Stimulated activated effector memory CD8-positive, alpha-beta T cell treated with anti-CD3 and anti-CD28 coated beads, Interleukin-12 subunit alpha, Interleukin-12 subunit beta, amount 100 ng/mL, for 72 hours (primary cell): ENCODE data around the gene CXorf65.
A peak's percentile ranks its signal among the peaks of the same experiment; 100 is the strongest.

Experiments used
- ATAC-seq: fragments of 150-1000 bp; cut with Tn5 transposase; 2 replicates; pipeline ENCODE4 v1.10.0; 2021
- DNase-seq, 2 donors: peaks; one replicate each; pipeline ENCODE4 v3.0.0; 2021 to 2022; ENCODE audit warnings: low spot score in 2 of 2
- H3K27ac Mint-ChIP-seq: one replicate; pipeline ENCODE4 v1.8.0; 2022; ENCODE audit warnings: mild to moderate bottlenecking, mixed read lengths
- H3K36me3 Mint-ChIP-seq: one replicate; pipeline ENCODE4 v1.8.0; 2022; ENCODE audit warnings: mild to moderate bottlenecking, mixed read lengths
- H3K4me1 Mint-ChIP-seq: one replicate; pipeline ENCODE4 v1.8.0; 2022; ENCODE audit warnings: mixed read lengths
- H3K4me3 Mint-ChIP-seq: one replicate; pipeline ENCODE4 v1.8.0; 2022; ENCODE audit warnings: mild to moderate bottlenecking, mixed read lengths
- H3K9me3 Mint-ChIP-seq: one replicate; pipeline ENCODE4 v1.8.0; 2022; ENCODE audit warnings: mixed read lengths

The CXorf65 gene

DNA sequence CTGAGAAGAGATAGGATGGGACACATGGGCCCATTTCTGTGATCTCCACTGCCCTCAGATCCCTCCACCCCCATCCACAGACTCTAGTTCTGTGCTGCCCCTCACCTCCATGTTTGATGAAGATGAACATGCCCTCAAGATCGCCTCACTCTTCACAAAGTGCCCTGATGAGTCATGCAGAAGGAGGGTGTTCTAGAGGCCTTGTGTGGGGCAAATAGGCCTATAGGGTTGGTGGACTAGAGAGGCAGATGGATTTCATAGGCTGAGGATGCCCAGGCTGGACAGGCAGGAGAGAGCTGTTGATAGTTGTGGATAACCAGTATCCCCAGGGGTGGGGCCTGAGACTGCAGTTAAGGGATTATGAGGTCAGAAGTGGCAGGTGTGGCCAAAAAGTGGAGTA lies at the start of gene CXorf65:
Gene CXorf65, minus strand, starts transcription at position 314 of the 400 bp plus-strand sequence. Its CDS starts 184 bp downstream, at position 130.
- Mint-ChIP-seq H3K4me1 (peaks cover 69% of the 10 kb centered on the region), H3K36me3 (peaks cover 95% of the 10 kb centered on the region), H3K9me3 (no peaks in the 10 kb centered on the region), H3K27ac (peak within 1 kb of the TSS; percentile 95), H3K4me3 (peak within 1 kb of the TSS; percentile 87)
- ATAC-seq (peak; percentile 70), DNase-seq (no peak)

DNA sequence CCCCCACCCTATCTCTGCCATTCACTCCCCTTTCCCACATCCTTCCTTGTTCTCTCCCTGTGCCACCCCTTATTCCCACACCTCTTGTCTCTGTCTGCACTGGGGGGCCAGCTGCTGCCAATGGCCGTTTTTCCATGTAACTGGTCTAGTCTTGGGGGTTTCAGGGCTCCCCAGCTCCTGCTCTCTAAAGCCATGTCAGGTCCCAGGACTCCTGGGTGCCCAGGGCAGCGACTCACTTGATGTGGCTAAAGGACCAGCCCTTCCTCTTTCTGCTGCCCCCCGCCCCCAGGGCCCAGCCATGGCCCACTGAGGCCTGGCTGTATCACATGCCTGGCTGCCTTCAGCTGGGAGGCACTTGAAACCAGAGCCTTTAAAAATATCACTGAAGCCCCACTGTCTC lies 48.1 kb upstream of the CXorf65 start:
- Mint-ChIP-seq H3K36me3 (peaks cover 11% of the 10 kb centered on the region), H3K4me1 (peaks cover 23% of the 10 kb centered on the region), H3K9me3 (no peaks in the 10 kb centered on the region), H3K27ac (no peak overlapping the region), H3K4me3 (no peak overlapping the region)
- ATAC-seq (no peak), DNase-seq (no peak)

DNA sequence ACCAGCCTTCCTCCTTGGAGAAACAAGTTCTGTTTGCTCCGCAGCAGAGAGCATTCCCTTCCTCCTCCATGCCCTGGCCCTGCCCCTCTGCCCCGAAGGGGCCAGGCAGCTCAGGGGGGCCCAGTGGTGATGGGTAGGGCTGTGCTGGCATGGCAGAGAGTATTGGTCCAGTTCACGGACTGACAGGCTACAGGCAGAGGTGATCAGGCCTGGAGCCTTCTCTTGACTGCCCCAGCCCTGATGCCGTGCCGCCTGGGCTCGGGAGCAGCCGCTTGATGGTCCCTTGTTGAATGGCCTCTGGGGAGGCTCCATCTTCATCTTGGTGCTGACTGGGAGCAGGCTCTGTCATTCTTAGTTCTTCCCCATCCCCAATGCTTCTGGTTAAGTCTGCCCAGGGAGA lies 47.7 kb upstream of the CXorf65 start:
- DNase-seq (no peak), ATAC-seq (no peak)
- Mint-ChIP-seq H3K36me3 (peaks cover 11% of the 10 kb centered on the region), H3K4me3 (no peak overlapping the region), H3K27ac (no peak overlapping the region), H3K9me3 (no peaks in the 10 kb centered on the region), H3K4me1 (peaks cover 23% of the 10 kb centered on the region)

DNA sequence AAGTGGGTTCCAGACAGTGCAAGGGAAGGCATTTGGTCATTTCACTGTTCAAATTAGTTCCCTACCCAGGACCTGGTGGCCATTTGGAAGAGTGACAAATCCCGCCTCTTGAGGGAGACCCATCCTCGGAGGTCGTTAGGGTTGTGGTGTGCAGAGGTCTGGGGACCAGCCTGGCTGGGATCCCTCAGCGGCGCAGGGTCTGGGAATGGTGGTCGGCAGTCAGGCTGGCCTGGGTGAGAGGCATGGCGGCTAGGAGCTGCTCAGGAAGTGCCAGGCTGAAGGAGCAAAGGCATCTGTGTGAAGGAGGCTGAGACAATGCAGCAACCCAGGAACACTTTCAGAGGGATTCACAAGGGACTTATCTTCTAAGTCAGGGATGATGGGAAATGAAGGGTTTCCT lies 44.8 kb upstream of the CXorf65 start:
- H3K27ac Mint-ChIP-seq, result no peak overlapping the region

DNA sequence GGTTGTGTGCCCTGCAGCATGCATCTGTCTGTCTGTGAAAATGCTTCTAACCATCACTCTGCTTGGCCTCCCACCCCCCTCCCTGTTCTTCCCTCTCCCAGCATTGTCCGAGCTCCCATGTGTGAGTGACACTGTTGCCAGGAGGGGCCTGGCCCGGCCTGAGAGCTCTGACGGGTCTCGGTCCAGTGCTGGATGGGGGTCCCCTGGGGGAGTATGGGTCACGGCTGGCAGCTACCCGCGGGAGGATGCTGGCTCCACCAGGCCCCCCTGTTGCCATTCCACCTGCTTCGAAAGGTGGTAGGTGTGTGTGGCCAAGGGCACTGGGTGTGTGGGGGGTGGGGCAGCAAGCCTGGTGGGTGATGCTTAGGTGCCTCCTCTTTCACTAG lies 41.7 kb upstream of the CXorf65 start:
- Mint-ChIP-seq H3K36me3 (peaks cover 8% of the 10 kb centered on the region), H3K4me1 (peaks cover 9% of the 10 kb centered on the region), H3K9me3 (no peaks in the 10 kb centered on the region), H3K27ac (no peak overlapping the region), H3K4me3 (no peak overlapping the region)
- ATAC-seq, result no peak
- no peak for DNase-seq

More for the DNA sequence above, 44.8 kb upstream of the CXorf65 start:
- Mint-ChIP-seq H3K36me3 (peaks cover 5% of the 10 kb centered on the region), H3K4me3 (no peak overlapping the region), H3K4me1 (peaks cover 16% of the 10 kb centered on the region), H3K9me3 (no peaks in the 10 kb centered on the region)
- ATAC-seq (no peak), DNase-seq (no peak)

DNA sequence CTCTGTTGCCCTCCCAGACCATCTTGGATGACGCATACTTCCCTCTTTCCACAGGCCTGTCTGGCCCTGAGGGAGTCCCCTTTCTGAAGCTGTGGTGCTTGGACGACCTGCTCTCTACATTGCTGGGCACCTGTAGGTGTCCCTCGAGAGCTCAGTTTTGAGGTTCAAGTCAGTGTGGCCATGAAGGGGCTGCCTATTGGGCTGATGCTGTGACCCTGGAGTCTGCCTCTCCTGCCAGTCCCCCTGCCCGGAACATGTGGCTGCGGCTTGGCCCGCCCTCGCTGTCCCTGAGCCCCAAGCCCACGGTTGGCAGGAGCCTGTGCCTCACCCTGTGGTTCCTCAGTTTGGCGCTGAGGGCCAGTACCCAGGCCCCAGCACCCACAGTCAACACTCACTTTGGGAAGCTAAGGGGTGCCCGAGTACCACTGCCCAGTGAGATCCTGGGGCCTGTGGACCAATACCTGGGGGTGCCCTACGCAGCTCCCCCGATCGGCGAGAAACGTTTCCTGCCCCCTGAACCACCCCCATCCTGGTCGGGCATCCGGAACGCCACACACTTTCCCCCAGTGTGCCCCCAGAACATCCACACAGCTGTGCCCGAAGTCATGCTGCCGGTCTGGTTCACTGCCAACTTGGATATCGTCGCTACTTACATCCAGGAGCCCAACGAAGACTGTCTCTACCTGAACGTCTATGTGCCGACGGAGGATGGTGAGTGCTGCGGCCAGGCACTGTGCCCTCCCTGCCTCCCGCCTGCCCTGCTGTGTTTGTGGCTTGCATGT lies 41.1 kb upstream of the CXorf65 start:
- H3K9me3 Mint-ChIP-seq, result no peaks in the 10 kb centered on the region
- peaks cover 8% of the 10 kb centered on the region for H3K4me1 Mint-ChIP-seq
- H3K27ac Mint-ChIP-seq, result no peak overlapping the region
- DNase-seq (no peak), ATAC-seq (no peak)
- H3K36me3 Mint-ChIP-seq, result peaks cover 9% of the 10 kb centered on the region
- H3K4me3 Mint-ChIP-seq, result no peak overlapping the region

DNA sequence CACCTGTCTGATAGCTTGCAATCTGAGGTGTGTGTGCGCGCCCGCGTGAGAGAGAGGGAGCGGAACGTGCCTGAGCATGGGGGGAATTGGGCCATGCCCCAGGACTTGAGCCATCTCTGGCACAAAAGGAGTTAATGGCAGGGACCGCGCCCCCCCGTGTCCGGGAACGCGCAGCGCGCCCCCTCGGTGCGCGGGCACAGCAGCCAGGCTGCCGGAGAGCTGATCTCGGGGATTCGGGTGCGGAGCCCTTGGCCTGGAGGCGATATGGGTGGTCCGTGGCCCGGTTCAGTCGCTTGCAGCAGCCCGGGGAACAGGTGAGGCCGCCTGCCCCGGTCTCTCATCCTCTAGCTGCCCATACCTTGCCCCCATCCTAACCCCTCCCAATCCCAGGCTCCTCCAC lies 38.1 kb upstream of the CXorf65 start, which contains the start of gene NLGN3:
Gene NLGN3, plus strand, starts transcription at position 191 of the 400 bp plus-strand sequence. CDS start 2,909 bp downstream, outside the sequence.
- no peak for DNase-seq
- no peaks in the 10 kb centered on the region for H3K9me3 Mint-ChIP-seq

DNA sequence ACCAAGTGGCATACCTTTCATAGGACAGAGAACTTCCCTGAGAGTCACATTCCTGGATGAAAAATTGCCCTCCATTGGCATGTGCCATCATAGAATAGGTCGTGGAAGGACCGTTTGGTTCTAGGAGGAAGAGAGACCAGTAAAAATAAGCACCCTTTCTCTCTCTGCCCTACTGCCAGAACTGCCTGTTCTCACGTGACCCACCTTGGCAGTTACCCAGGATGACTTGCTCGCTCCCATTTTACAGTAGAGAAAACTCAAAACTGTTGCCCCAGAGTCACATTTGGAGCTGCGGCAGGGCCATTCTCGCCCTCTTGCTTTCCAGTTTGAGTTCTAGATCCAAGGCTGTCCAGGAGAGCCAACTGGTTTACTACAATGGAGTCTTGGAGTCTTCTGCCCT lies 37.0 kb upstream of the CXorf65 start:
- Mint-ChIP-seq H3K27ac (no peak overlapping the region), H3K4me1 (peaks cover 17% of the 10 kb centered on the region), H3K9me3 (no peaks in the 10 kb centered on the region), H3K36me3 (peaks cover 49% of the 10 kb centered on the region), H3K4me3 (no peak overlapping the region)
- DNase-seq (no peak), ATAC-seq (no peak)

More for the DNA sequence above, 38.1 kb upstream of the CXorf65 start, which contains the start of gene NLGN3:
- Mint-ChIP-seq H3K27ac (no peak within 1 kb of the TSS), H3K4me3 (peak within 1 kb of the TSS; percentile 19), H3K4me1 (peaks cover 8% of the 10 kb centered on the region), H3K36me3 (peaks cover 37% of the 10 kb centered on the region)
- no peak for ATAC-seq

DNA sequence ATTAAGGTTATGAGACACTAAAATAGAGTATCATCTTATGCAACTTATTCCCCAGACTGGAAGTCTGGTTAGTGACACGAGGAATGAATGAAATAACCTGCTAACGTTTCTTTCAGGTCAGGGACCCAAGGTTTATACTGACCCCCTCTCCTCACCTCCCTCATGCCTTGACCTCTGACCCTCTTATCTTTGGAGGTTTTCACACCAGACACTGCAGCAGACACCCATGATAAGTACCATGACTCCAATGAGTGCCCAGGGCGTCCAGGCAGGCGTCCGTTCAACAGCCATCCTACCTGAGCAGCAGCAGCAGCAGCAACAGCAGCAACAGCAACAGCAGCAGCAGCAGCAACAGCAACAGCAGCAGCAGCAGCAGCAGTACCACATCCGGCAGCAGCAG lies 33.9 kb upstream of the CXorf65 start:
- DNase-seq (no peak), ATAC-seq (no peak)
- Mint-ChIP-seq H3K36me3 (peaks cover 79% of the 10 kb centered on the region), H3K4me3 (no peak overlapping the region), H3K27ac (no peak overlapping the region), H3K9me3 (no peaks in the 10 kb centered on the region), H3K4me1 (peaks cover 8% of the 10 kb centered on the region)

DNA sequence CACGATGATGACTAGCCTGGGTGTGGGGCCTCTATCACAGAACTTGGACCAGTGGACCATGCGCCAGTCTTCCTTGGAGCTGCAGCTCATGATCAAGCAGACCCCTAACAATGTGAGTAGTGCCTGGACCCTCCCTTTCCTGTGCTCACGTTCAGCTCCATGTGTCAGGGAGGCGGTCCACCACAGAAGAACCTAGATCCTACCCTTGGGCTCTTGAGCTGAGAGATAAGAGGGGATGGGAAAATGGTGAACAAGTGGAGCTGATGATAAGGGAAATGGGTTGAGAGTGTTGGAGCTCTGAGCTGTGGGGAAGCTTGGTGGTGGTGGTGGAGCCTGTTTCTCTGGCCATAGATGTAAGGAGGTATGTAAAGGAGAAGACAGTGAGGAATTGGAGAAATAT lies 25.0 kb upstream of the CXorf65 start:
- ATAC-seq (no peak), DNase-seq (no peak)
- Mint-ChIP-seq H3K4me1 (peaks cover 25% of the 10 kb centered on the region), H3K9me3 (no peaks in the 10 kb centered on the region), H3K4me3 (no peak overlapping the region), H3K27ac (peak overlapping the region; percentile 32), H3K36me3 (peaks cover 97% of the 10 kb centered on the region)

DNA sequence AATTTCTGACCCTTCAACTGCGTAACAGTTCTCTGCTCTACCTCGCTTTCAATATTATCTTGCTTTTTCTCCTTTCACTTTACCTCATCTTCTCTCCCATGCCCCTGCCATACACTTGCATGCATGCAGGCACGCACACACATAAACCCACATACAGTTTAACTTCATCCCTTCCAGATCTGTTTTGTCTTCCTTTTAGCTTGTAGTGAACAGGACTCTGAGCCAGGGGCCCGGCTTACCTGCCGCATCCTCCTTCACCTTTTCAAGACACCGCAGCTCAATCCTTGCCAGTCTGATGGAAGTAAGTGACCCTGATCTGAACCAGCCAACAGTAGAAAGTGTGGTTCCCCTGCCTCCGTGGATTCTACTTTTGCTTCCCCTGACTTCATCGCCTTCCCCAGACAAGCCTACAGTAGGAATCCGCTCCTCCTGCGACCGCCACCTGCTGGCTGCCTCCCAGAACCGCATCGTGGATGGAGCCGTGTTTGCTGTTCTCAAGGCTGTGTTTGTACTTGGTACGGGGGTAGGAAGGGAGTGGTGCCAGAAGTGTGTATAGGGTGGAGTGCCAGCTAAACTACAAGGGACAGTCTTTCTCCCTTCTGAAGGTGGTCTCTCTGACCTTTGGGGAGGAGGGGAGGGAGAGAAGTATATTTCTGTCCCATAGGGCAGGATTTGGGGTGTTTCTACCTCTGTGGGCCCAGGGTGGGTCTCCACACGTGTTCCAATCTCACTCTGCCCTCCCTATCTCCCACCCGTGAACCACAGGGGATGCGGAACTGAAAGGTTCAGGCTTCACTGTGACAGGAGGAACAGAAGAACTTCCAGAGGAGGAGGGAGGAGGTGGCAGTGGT lies 22.6 kb upstream of the CXorf65 start:
- DNase-seq, result peak; percentile 61 to 80
- H3K36me3 Mint-ChIP-seq, result peaks cover 90% of the 10 kb centered on the region
- peak overlapping the region; percentile 55 for H3K4me3 Mint-ChIP-seq
- H3K27ac Mint-ChIP-seq, result peak overlapping the region; percentile 72
- ATAC-seq, result peak; percentile 90
- H3K4me1 Mint-ChIP-seq, result peaks cover 32% of the 10 kb centered on the region
- H3K9me3 Mint-ChIP-seq, result no peaks in the 10 kb centered on the region

DNA sequence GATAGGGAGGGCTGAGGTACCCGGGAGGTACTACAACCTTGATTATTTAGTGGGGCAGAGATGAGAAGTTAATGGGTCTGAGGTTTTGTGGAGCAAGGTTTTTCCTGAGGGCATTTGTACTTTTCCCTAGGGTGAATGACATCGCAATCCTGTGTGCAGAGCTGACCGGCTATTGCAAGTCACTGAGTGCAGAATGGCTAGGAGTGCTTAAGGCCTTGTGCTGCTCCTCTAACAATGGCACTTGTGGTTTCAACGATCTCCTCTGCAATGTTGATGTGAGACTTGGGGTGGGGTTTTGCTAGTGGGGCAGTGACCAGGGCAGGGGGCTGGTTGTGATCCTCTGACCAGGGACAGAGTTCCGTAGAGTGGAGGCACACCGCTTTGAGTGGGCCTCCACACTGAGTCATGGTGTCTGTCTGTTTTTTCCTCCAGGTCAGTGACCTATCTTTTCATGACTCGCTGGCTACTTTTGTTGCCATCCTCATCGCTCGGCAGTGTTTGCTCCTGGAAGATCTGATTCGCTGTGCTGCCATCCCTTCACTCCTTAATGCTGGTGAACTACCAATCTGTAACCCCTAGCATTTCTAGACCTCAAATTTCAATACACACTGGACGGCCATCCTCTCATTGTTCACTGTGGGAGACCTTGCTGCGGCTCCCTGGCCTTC lies 21.8 kb upstream of the CXorf65 start:
- no peaks in the 10 kb centered on the region for H3K9me3 Mint-ChIP-seq
- H3K36me3 Mint-ChIP-seq, result peaks cover 90% of the 10 kb centered on the region
- H3K27ac Mint-ChIP-seq, result peak overlapping the region; percentile 72
- peak overlapping the region; percentile 55 for H3K4me3 Mint-ChIP-seq
- no peak for DNase-seq
- peak; percentile 35 for ATAC-seq
- peaks cover 34% of the 10 kb centered on the region for H3K4me1 Mint-ChIP-seq

DNA sequence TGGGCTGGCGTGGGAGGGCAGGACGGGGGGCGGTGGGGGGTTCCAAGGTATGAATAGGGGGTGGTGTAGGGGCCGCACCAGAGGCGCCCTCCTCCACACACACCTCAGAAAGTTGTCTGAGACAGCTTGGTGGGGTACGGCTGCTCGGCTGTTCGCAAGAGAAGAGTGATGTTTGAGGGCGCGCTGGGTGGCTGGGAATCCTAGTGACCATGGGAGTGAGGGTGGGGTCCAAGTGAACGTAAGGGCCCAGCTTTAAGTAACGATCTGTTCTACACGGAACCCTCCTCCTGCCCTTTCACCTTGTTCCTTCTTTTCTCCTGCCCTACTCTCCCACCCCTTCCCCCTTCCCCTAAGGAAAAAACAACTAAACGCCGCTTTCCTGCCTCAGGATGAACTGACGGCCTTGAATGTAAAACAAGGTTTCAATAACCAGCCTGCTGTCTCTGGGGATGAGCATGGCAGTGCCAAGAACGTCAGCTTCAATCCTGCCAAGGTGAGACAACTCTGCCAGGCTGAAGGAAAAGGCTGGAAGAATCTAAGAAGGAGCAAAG lies 12.5 kb upstream of the CXorf65 start:
- H3K27ac Mint-ChIP-seq, result peak overlapping the region; percentile 93
- H3K36me3 Mint-ChIP-seq, result peaks cover 45% of the 10 kb centered on the region
- H3K4me3 Mint-ChIP-seq, result peak overlapping the region; percentile 80
- DNase-seq (no peak), ATAC-seq (peak; percentile 46)
- peaks cover 18% of the 10 kb centered on the region for H3K4me1 Mint-ChIP-seq
- H3K9me3 Mint-ChIP-seq, result no peaks in the 10 kb centered on the region

DNA sequence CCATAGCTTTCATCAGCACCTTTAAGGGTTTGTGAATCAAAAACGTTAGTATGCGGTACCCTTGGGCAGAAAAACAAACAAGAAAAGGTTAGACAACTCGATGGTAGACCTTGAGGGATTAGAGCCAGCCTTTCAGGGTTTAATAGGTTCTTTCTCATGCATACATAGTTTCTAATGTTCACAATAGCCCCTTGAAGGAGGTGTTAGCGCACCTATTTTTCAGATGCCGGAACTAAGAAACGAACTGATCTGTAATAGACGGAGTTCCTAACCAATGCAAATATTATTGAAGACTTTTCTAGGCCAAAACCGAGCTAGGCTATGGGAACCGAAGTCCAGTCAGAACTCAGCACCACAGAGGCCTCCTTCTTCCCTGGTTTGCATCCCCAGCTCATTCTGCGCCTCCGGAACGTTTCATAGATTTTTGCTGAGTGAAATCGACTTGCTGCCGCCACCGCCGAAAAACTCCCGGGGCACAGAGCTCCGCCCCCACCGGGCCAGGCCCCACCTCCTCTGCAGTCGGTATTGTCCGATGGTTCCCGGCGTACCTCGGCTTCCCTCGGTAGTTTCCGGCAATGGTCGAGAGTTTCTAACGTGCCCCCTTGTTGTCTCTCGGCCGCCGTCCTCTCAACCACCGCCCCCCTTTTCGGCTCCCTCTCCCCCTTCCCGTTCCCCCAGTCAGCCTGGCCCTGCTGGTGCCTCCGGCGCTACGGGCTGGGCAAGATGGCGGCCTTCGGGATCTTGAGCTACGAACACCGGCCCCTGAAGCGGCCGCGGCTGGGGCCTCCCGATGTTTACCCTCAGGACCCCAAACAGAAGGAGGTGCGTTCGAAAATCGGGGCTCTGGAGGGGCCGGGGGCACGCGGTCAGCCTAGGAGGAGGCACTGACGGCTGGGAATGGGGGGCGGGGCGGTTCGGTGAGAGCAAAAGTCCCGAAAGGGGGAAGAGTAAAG lies 11.8 kb upstream of the CXorf65 start, which contains the start of gene MED12:
Gene MED12, plus strand, starts transcription at position 565 of the 953 bp plus-strand sequence. Its CDS starts 159 bp downstream, at position 724.
- DNase-seq (peak; percentile 49 to 89), ATAC-seq (peak; percentile 95)
- Mint-ChIP-seq H3K4me3 (peak within 1 kb of the TSS; percentile 80), H3K4me1 (peaks cover 20% of the 10 kb centered on the region), H3K27ac (peak within 1 kb of the TSS; percentile 93), H3K9me3 (no peaks in the 10 kb centered on the region), H3K36me3 (peaks cover 38% of the 10 kb centered on the region)
